ENCODE data around the gene TAS2R46.
A peak's percentile ranks its signal among the peaks of the same experiment; 100 is the strongest.
"Not testable (repeated sequence)": the region's sequence is repeated elsewhere in the genome, so short reads cannot be mapped to it uniquely, and the experiment has no call there.

Gene TAS2R46

DNA sequence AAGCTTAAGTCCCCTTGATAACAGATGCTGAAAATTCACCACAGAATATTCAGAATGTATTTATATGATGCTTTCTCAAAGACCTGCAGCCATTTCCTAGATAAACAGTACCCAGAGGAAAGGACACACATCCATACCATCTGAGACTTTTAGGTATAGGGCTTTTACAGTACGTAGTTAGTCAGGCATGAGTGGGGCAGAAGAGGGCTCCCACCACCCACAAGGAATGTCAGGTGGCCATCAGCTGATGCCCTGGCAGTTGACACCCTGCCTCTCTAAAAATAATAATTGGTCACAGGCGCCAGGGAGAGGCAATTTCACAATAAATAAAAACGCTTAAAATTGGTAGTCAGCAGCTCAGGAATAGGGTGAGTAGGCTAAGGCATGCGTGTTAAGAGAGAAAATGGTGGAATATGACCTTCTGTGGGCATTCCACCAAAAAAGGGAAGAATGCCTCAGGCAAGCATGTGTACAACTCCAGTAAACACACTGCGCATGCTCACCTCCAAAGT lies 7.8 kb upstream of the TAS2R46 start:
- no peak overlapping the region for H3K4me3 ChIP-seq (ENCODE audit: low read depth, low read length)
- no peak for TF ChIP-seq CTCF (IDR thresholded peaks at IDR 0.05; ENCODE audit: low read depth, low read length, missing control alignments)
- DNase-seq (ENCODE audit: low read depth): no peak
- in situ Hi-C loops (cut with HindIII; ENCODE audit: low sequenced_read_pairs): no loop called here

- H3K4me3 ChIP-seq (ENCODE audit: low read depth, low read length): no peak overlapping the region
- in situ Hi-C loops (cut with HindIII; ENCODE audit: low sequenced_read_pairs): no loop called here
- peak; percentile 6 for DNase-seq (ENCODE audit: low read depth)
- TF ChIP-seq CTCF (IDR thresholded peaks at IDR 0.05; ENCODE audit: low read depth, low read length, missing control alignments): no peak
These were observed 5.4 kb upstream of the TAS2R46 start for GRCh38 chr12:11067514-11067913.

DNA sequence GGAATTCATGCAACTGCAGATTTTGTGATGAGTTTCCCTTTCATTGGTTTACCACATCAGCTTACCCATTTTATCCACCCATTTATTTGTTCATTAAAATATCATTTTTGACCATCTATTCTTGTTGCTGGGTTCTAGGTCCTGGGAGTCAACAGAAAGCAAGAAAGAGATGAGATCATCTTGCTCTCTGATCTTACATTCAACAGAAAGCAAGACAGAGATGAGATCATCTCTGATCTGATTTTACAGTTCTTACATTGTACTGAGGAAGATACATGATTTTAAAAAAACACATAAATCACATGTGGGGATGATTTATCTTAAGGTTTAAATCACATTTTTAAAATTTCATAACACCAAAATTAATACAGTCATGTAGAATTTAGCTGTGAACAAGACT lies 2.3 kb downstream of the TAS2R46 start:
- H3K4me3 ChIP-seq (ENCODE audit: low read depth, low read length): no peak overlapping the region
- in situ Hi-C loops (cut with HindIII; ENCODE audit: low sequenced_read_pairs): no loop called here
- TF ChIP-seq CTCF (IDR thresholded peaks at IDR 0.05; ENCODE audit: low read depth, low read length, missing control alignments): no peak
- no peak for DNase-seq (ENCODE audit: low read depth)

DNA sequence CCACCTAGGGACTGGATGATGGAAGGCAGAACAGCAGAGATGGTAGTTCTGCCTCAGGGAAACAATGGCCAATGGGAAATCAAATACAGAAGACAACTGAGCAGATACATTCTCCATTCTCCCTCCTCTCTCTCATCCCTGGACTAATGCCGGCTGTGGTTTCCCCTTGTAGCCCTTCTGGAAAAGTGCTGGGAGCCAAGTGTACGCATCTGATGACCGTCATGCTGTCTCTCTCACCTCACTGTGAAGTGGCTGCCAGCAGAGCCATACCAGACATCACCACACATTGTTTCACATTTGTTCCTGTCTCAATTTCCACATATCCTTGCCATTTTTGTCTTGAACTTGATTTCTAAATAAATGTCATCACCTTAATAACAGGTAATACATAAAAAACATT lies 3.1 kb downstream of the TAS2R46 start:
- in situ Hi-C loops (cut with HindIII; ENCODE audit: low sequenced_read_pairs): no loop called here
- H3K4me3 ChIP-seq (ENCODE audit: low read depth, low read length): no peak overlapping the region
- DNase-seq (ENCODE audit: low read depth): no peak
- no peak for TF ChIP-seq CTCF (IDR thresholded peaks at IDR 0.05; ENCODE audit: low read depth, low read length, missing control alignments)

- TF ChIP-seq CTCF (IDR thresholded peaks at IDR 0.05; ENCODE audit: low read depth, low read length, missing control alignments): no peak
- no peak overlapping the region for H3K4me3 ChIP-seq (ENCODE audit: low read depth, low read length)
- in situ Hi-C loops (cut with HindIII; ENCODE audit: low sequenced_read_pairs): no loop called here
- no peak for DNase-seq (ENCODE audit: low read depth)
These were observed 6.8 kb downstream of the TAS2R46 start for GRCh38 chr12:11055306-11055705.

- in situ Hi-C loops (cut with HindIII; ENCODE audit: low sequenced_read_pairs); DNase-seq (ENCODE audit: low read depth); H3K4me3 ChIP-seq (ENCODE audit: low read depth, low read length): not testable (repeated sequence)
These were observed 12.1 kb downstream of the TAS2R46 start for GRCh38 chr12:11049806-11050531.

GRCh38 chr12:11041366-11041765 lies 20.7 kb downstream of the TAS2R46 start:
- DNase-seq (ENCODE audit: low read depth); H3K4me3 ChIP-seq (ENCODE audit: low read depth, low read length); in situ Hi-C loops (cut with HindIII; ENCODE audit: low sequenced_read_pairs): not testable (repeated sequence)

Measured in astrocyte of the cerebellum (primary cell).